Astrocyte (in vitro differentiated cells and primary cell): ENCODE data around the gene ALDH2. TPM values are rescaled to one million over a fixed set of nuclear protein-coding genes. Genes with fewer than 3 reads are reported as not detected.
A peak's percentile ranks its signal among the peaks of the same experiment; 100 is the strongest.

ENCODE experiments used
- DNase-seq: peaks from one replicate; pipeline ENCODE4 v3.0.0-alpha.2; 2010; ENCODE audit warnings: low read depth
- FAIRE-seq: peaks from 2 replicates; lab custom pipeline; 2011; peaks lifted over from hg19 to GRCh38; lab: Jason Lieb, UNC
- H2AFZ ChIP-seq: 2 replicates; pipeline ENCODE4 v1.6.0; 2012; ENCODE audit warnings: low read depth, low read length, inconsistent platforms
- H3K27ac ChIP-seq: 2 replicates; pipeline ENCODE4 v1.5.1; 2011; ENCODE audit warnings: low read depth, low read length, inconsistent platforms
- H3K27me3 ChIP-seq: 2 replicates; pipeline ENCODE4 v1.6.0; 2011; ENCODE audit warnings: low read length, inconsistent platforms; ENCODE audit not compliant: insufficient read depth
- H3K36me3 ChIP-seq: 2 replicates; pipeline ENCODE4 v1.5.1; 2011; ENCODE audit warnings: low read length, inconsistent platforms; ENCODE audit not compliant: insufficient read depth
- H3K4me1 ChIP-seq: 2 replicates; pipeline ENCODE4 v1.5.1; 2011; ENCODE audit warnings: low read length, inconsistent platforms; ENCODE audit not compliant: insufficient read depth
- H3K4me2 ChIP-seq: 2 replicates; pipeline ENCODE4 v1.6.0; 2012; ENCODE audit warnings: low read length, inconsistent platforms
- H3K4me3 ChIP-seq: 2 replicates; pipeline ENCODE4 v1.5.1; 2011; ENCODE audit warnings: low read depth, mild to moderate bottlenecking, low read length, inconsistent platforms; ENCODE audit not compliant: insufficient read depth
- H3K79me2 ChIP-seq: 2 replicates; pipeline ENCODE4 v1.6.0; 2012; ENCODE audit warnings: mild to moderate bottlenecking, low read length, inconsistent platforms; ENCODE audit not compliant: insufficient read depth
- H3K9ac ChIP-seq: 2 replicates; pipeline ENCODE4 v1.6.0; 2012; ENCODE audit warnings: mild to moderate bottlenecking, low read length, inconsistent platforms
- H3K9me3 ChIP-seq: 2 replicates; pipeline ENCODE4 v1.5.1; 2012; ENCODE audit warnings: low read depth, mild to moderate bottlenecking, low read length, inconsistent platforms; ENCODE audit not compliant: insufficient read depth
- H4K20me1 ChIP-seq: 2 replicates; pipeline ENCODE4 v1.6.0; 2012; ENCODE audit warnings: low read length, inconsistent platforms; ENCODE audit not compliant: insufficient read depth
- H3K27ac Mint-ChIP-seq: one replicate; pipeline ENCODE4 v1.8.0; 2021; ENCODE audit warnings: mild to moderate bottlenecking, mixed read lengths; ENCODE audit not compliant: unreplicated experiment
- H3K27me3 Mint-ChIP-seq: one replicate; pipeline ENCODE4 v1.8.0; 2021; ENCODE audit warnings: low read depth, mixed read lengths; ENCODE audit not compliant: unreplicated experiment
- H3K36me3 Mint-ChIP-seq: one replicate; pipeline ENCODE4 v1.8.0; 2021; ENCODE audit warnings: low read depth, mixed read lengths; ENCODE audit not compliant: unreplicated experiment
- H3K4me1 Mint-ChIP-seq: one replicate; pipeline ENCODE4 v1.8.0; 2021; ENCODE audit warnings: low read depth, mixed read lengths; ENCODE audit not compliant: unreplicated experiment
- H3K4me3 Mint-ChIP-seq: one replicate; pipeline ENCODE4 v1.8.0; 2021; ENCODE audit warnings: mild to moderate bottlenecking, moderate library complexity, mixed read lengths; ENCODE audit not compliant: unreplicated experiment
- H3K9me3 Mint-ChIP-seq: one replicate; pipeline ENCODE4 v1.8.0; 2021; ENCODE audit warnings: mild to moderate bottlenecking, mixed read lengths; ENCODE audit not compliant: unreplicated experiment
- EZH2 ChIP-seq: IDR thresholded peaks from 2 replicates; pipeline ENCODE4 v1.6.1; 2012; ENCODE audit warnings: mild to moderate bottlenecking, low read length, inconsistent platforms; ENCODE audit not compliant: insufficient read depth
- total RNA-seq: library from RNA; stranded (reverse); gene quantifications from 2 replicates; pipeline ENCODE4 v1.2.1, GENCODE V29; 2021
- TF ChIP-seq, protein P1 (sequence below): IDR thresholded peaks from 2 replicates; pipeline ENCODE4 v1.5.1; 2011; ENCODE audit warnings: low read depth, mild to moderate bottlenecking, inconsistent platforms, low read length, moderate library complexity; ENCODE audit not compliant: insufficient read depth

ALDH2 gene
- total RNA-seq, 1 donor from 2014 or later, result 82.0 TPM

DNA sequence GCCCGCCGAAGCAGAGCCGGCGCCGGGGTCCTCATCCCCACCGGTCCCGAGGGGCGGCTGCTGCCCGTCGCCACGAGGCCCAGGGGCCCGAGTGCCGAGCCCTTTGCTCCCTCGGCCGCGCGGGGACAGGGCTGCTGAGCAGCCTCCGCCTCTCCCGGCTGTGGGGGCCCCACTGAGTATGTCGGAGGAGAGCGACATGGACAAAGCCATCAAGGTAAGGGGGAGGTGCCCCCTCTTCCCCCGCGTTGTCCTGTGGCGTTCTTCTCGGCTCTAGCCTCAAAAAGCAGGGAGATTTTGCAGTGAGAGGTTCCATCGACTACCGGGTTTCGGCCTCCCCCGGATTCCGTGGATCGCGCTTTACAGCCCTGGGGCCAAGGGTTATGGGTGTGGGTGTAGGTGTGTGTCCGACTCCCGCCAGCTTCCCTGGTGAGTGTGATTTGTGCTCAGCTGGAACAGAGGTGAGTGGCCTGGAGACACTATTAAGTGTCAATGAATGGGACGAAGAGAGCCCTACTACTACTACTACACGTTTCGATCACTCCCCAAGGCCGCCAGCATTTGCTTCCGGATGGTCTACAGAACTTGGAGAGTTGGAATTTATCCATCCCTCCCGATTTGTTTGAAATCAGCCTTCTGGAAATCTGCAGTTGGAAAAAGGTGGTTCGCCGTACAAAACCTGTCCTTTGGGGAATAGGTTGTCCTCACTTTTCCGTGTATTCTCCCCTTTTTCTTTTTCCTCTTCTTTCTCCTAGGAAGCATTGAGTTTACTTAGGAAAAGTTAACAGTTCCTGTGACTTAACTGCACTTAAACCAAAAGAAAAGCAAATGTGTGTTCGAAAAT lies 76.0 kb downstream of the ALDH2 start:
- Histone ChIP-seq H3K27ac (peak overlapping the region; percentile 96), H3K27me3 (no peaks in the 10 kb centered on the region), H4K20me1 (peaks cover 32% of the 10 kb centered on the region), H2AFZ (peak overlapping the region; percentile 92), H3K4me2 (peak overlapping the region; percentile 94), H3K36me3 (peaks cover 7% of the 10 kb centered on the region), H3K4me3 (peak overlapping the region; percentile 96), H3K9ac (peak overlapping the region; percentile 93), H3K4me1 (peaks cover 21% of the 10 kb centered on the region), H3K9me3 (no peaks in the 10 kb centered on the region), H3K79me2 (peaks cover 82% of the 10 kb centered on the region)
- DNase-seq (no peak), FAIRE-seq (no peak)
- Mint-ChIP-seq H3K9me3 (no peaks in the 10 kb centered on the region), H3K27ac (peak overlapping the region; percentile 97), H3K4me3 (peak overlapping the region; percentile 99), H3K27me3 (no peaks in the 10 kb centered on the region), H3K4me1 (peaks cover 8% of the 10 kb centered on the region), H3K36me3 (peaks cover 8% of the 10 kb centered on the region)
- TF ChIP-seq EZH2, result no peak
- TF ChIP-seq, protein P1, sequence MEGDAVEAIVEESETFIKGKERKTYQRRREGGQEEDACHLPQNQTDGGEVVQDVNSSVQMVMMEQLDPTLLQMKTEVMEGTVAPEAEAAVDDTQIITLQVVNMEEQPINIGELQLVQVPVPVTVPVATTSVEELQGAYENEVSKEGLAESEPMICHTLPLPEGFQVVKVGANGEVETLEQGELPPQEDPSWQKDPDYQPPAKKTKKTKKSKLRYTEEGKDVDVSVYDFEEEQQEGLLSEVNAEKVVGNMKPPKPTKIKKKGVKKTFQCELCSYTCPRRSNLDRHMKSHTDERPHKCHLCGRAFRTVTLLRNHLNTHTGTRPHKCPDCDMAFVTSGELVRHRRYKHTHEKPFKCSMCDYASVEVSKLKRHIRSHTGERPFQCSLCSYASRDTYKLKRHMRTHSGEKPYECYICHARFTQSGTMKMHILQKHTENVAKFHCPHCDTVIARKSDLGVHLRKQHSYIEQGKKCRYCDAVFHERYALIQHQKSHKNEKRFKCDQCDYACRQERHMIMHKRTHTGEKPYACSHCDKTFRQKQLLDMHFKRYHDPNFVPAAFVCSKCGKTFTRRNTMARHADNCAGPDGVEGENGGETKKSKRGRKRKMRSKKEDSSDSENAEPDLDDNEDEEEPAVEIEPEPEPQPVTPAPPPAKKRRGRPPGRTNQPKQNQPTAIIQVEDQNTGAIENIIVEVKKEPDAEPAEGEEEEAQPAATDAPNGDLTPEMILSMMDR, result no peak

DNA sequence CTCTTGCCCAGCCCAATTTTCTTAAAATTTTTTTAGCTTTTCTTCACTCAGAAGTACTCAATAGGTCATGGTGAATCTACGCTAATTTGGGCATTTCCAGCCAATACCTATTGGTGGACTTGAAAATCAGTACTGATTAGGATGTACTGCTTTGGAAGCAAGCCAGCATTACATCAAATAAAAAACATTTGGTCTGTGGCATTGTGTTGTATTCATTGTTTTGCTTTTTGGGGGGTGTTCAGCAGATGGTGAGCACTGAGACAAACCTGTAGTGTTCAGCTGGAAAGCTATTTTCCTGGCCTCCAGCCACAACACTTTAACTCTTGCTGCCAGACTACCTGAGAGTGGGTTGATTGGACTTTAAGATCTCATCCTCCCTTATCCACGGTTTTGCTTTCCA lies 79.3 kb downstream of the ALDH2 start:
- peak; percentile 14 for DNase-seq
- Mint-ChIP-seq H3K27ac (no peak overlapping the region), H3K4me3 (no peak overlapping the region)

More for the DNA sequence above, 79.3 kb downstream of the ALDH2 start:
- H3K9me3 Mint-ChIP-seq, result no peaks in the 10 kb centered on the region
- TF ChIP-seq, protein P1, result no peak
- no peak for TF ChIP-seq EZH2
- Histone ChIP-seq H3K36me3 (no peaks in the 10 kb centered on the region), H3K4me3 (no peak overlapping the region), H3K9me3 (no peaks in the 10 kb centered on the region), H2AFZ (no peak overlapping the region), H3K27ac (peak overlapping the region; percentile 27), H3K9ac (no peak overlapping the region), H3K79me2 (peaks cover 95% of the 10 kb centered on the region), H4K20me1 (peaks cover 35% of the 10 kb centered on the region), H3K4me2 (no peak overlapping the region), H3K27me3 (no peaks in the 10 kb centered on the region), H3K4me1 (peaks cover 17% of the 10 kb centered on the region)
- H3K4me1 Mint-ChIP-seq, result peaks cover 8% of the 10 kb centered on the region
- no peak for FAIRE-seq
- H3K36me3 Mint-ChIP-seq, result peaks cover 8% of the 10 kb centered on the region
- no peaks in the 10 kb centered on the region for H3K27me3 Mint-ChIP-seq
